GM06990 (cell line): ENCODE measurements around the gene TFAP2D.

Experiments used
- DNase-seq: peaks from one replicate; pipeline ENCODE4 v3.0.0-alpha.2; 2011; ENCODE audit not compliant: insufficient read length; ENCODE audit errors: extremely low read depth
- H3K27me3 ChIP-seq: replicated peaks from 2 replicates; pipeline ENCODE4 v1.6.0; 2011; ENCODE audit warnings: low read length; ENCODE audit not compliant: control insufficient read depth, insufficient read depth
- H3K36me3 ChIP-seq: 2 replicates; pipeline ENCODE4 v1.5.1; 2011; ENCODE audit warnings: low read length; ENCODE audit not compliant: control insufficient read depth, insufficient read depth
- H3K4me3 ChIP-seq: replicated peaks from 2 replicates; pipeline ENCODE4 v1.5.1; 2011; ENCODE audit warnings: low read depth, mild to moderate bottlenecking, control low read depth, low read length
- CTCF ChIP-seq: IDR thresholded peaks from 2 replicates; pipeline ENCODE4 v1.5.1; 2011; ENCODE audit warnings: low read length, control low read depth, mild to moderate bottlenecking, inconsistent platforms; ENCODE audit not compliant: insufficient read depth, poor library complexity, severe bottlenecking

The TFAP2D gene

GRCh38 chr6:50713226-50713625 lies at the start of gene TFAP2D:
Gene TFAP2D, plus strand, starts transcription at chr6:50713526. Its CDS starts 530 bp downstream, at chr6:50714056.
- DNase-seq = no peak
- Histone ChIP-seq H3K4me3 (no peak within 1 kb of the TSS), H3K27me3 (peaks cover 1% of the 10 kb centered on the region), H3K36me3 (no peaks in the 10 kb centered on the region)
- TF ChIP-seq CTCF = no peak

GRCh38 chr6:50663806-50664205 lies 49.5 kb upstream of the TFAP2D start:
- Histone ChIP-seq H3K36me3 (no peaks in the 10 kb centered on the region), H3K27me3 (no peaks in the 10 kb centered on the region), H3K4me3 (no peak overlapping the region)
- DNase-seq = no peak
- TF ChIP-seq CTCF = no peak

- no peak for TF ChIP-seq CTCF
- Histone ChIP-seq H3K4me3 (no peak overlapping the region), H3K36me3 (no peaks in the 10 kb centered on the region), H3K27me3 (no peaks in the 10 kb centered on the region)
- DNase-seq = no peak
Measured at GRCh38 chr6:50666089-50666488, 47.2 kb upstream of the TFAP2D start.

- no peak for TF ChIP-seq CTCF
- H3K36me3 ChIP-seq = no peaks in the 10 kb centered on the region
- DNase-seq = no peak
- no peak overlapping the region for H3K4me3 ChIP-seq
- H3K27me3 ChIP-seq = no peaks in the 10 kb centered on the region
Measured at GRCh38 chr6:50681213-50681824, 32.0 kb upstream of the TFAP2D start.

GRCh38 chr6:50689210-50689609 lies 24.1 kb upstream of the TFAP2D start:
- no peak overlapping the region for H3K4me3 ChIP-seq
- no peak for DNase-seq
- H3K27me3 ChIP-seq = no peaks in the 10 kb centered on the region
- TF ChIP-seq CTCF = no peak
- no peaks in the 10 kb centered on the region for H3K36me3 ChIP-seq
